ENCODE results near the gene PNMA6E. TPM values are rescaled to one million over a fixed set of nuclear protein-coding genes. Genes with fewer than 3 reads are reported as not detected.
"Not testable (repeated sequence)": the region's sequence is repeated elsewhere in the genome, so short reads cannot be mapped to it uniquely, and the experiment has no call there.

The PNMA6E gene
- total RNA-seq, 4 donors from 2014 or later, result not detected

DNA sequence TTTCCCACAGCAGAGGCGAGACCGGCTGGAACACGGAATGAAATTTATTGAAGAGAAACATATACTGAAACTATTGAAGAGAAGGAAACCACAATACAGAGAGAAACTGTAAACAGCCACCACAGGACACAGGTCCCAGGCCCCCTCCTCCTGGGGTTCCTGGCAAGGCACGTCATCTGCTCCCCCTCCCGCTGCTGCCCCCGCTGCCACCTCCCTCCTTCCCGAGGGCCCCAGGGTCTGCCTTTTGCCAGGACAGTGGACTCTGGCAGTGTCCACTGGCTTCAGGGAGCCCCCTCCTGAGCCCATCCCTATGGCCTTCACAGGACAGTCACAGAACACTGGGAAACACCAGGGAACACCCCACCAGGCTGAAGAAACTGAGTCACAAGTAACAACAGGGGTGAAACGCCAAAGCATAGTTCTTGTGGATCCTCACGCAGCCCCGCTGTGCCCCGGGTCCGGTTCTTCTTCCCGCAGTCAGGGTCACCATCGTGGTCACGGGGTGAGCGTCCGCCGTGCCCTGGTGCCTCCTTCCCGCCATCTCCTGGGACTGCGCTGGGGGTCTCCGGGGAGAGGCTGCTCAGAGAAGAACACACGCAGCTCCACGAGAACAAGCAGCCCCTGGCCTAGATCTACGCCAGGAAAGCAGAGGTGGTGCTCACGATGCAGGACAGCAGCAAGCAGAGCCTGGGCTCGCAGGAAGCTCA, 5.4 kb downstream of the PNMA6E start:
- no peak for ATAC-seq
- intact Hi-C loops (cut with DNase I; ENCODE audit: low total_unique reads), result no loop called here

DNA sequence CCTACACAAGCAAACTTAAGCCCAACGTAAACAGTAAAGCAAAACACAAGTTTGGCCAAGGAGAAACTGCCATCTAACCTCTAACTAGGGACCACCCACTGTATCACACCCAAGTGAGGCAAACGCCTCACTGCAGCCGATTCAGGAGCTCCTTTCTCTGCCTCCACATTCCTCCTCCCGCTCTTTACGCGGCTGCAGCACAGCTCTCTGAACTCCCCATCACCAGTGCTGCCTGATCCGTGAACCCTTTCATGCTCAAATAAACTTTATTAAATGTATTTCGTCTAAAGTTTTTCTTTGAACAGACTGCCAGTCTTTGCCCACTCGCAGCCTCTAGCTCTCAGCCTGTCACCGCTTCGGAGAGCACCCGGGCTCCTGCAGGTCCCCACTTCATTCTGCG, 6.5 kb downstream of the PNMA6E start:
- Histone ChIP-seq H3K27ac (no peak overlapping the region), H3K36me3 (no peaks in the 10 kb centered on the region), H3K27me3 (no peaks in the 10 kb centered on the region), H3K4me1 (no peaks in the 10 kb centered on the region), H3K4me3 (no peak overlapping the region), H3K9me3 (no peaks in the 10 kb centered on the region)
- DNase-seq, result no peak
- TF ChIP-seq, protein P1, sequence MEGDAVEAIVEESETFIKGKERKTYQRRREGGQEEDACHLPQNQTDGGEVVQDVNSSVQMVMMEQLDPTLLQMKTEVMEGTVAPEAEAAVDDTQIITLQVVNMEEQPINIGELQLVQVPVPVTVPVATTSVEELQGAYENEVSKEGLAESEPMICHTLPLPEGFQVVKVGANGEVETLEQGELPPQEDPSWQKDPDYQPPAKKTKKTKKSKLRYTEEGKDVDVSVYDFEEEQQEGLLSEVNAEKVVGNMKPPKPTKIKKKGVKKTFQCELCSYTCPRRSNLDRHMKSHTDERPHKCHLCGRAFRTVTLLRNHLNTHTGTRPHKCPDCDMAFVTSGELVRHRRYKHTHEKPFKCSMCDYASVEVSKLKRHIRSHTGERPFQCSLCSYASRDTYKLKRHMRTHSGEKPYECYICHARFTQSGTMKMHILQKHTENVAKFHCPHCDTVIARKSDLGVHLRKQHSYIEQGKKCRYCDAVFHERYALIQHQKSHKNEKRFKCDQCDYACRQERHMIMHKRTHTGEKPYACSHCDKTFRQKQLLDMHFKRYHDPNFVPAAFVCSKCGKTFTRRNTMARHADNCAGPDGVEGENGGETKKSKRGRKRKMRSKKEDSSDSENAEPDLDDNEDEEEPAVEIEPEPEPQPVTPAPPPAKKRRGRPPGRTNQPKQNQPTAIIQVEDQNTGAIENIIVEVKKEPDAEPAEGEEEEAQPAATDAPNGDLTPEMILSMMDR (IDR thresholded peaks at IDR 0.05 in 4 of 5, conservative IDR thresholded peaks at IDR 0.05 in 1 of 5), result no peak
- TF ChIP-seq POLR2A (IDR thresholded peaks at IDR 0.05), result no peak
- ATAC-seq, result no peak
- intact Hi-C loops (cut with DNase I; ENCODE audit: low total_unique reads) (no loop called here), in situ Hi-C loops (cut with MboI; ENCODE audit: low sequenced_read_pairs in 4 of 4) (no loop called here)

More for the DNA sequence above, 5.4 kb downstream of the PNMA6E start:
- Histone ChIP-seq H3K27ac (no peak overlapping the region), H3K4me3 (no peak overlapping the region), H3K9me3 (no peaks in the 10 kb centered on the region), H3K4me1 (no peaks in the 10 kb centered on the region), H3K36me3 (no peaks in the 10 kb centered on the region), H3K27me3 (no peaks in the 10 kb centered on the region)
- in situ Hi-C loops (cut with MboI; ENCODE audit: low sequenced_read_pairs in 4 of 4), result no loop called here
- no peak for TF ChIP-seq POLR2A (IDR thresholded peaks at IDR 0.05)
- TF ChIP-seq, protein P1 (IDR thresholded peaks at IDR 0.05 in 4 of 5, conservative IDR thresholded peaks at IDR 0.05 in 1 of 5), result no peak
- DNase-seq, result no peak

DNA sequence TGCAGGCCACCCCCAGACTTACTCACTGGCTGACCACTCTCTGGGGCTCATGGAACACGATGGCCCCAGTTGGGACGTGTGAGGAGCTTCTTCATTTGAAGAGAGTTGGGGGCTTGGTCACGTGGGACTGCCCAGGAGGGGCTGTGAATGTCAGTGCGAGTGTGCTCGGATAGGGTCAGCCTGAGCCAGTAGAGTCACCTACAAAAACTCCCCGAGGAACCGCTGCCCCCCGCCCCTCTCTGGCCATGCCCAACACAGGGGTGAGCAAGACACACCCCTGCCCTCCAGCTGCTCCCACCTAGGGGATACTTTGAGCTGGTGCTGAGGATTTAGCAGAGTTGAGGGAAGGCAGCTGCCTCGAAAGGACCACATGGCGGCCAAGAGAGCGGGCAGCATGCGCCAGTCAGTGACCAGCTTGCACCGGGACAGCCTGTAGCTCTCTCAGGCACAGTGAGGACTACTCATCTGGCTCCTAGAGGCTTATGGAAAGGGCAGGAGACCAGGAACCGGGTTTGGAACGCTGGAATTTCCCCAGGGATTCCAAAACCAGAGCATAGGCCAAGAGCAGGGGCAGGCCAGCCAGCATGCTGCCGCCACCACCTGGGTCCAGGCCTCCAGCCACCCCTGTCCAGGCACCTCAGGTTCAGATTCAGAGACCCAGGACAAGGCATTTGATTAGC, 8.4 kb downstream of the PNMA6E start:
- Histone ChIP-seq H3K9me3 (no peaks in the 10 kb centered on the region), H3K4me3 (no peak overlapping the region), H3K4me1 (no peaks in the 10 kb centered on the region), H3K27ac (no peak overlapping the region), H3K36me3 (no peaks in the 10 kb centered on the region), H3K27me3 (no peaks in the 10 kb centered on the region)
- intact Hi-C loops (cut with DNase I; ENCODE audit: low total_unique reads) (no loop called here), in situ Hi-C loops (cut with MboI; ENCODE audit: low sequenced_read_pairs in 4 of 4) (no loop called here)
- ATAC-seq, result no peak
- TF ChIP-seq, protein P1 (IDR thresholded peaks at IDR 0.05 in 4 of 5, conservative IDR thresholded peaks at IDR 0.05 in 1 of 5), result no peak
- TF ChIP-seq POLR2A (IDR thresholded peaks at IDR 0.05), result no peak
- no peak for DNase-seq

DNA sequence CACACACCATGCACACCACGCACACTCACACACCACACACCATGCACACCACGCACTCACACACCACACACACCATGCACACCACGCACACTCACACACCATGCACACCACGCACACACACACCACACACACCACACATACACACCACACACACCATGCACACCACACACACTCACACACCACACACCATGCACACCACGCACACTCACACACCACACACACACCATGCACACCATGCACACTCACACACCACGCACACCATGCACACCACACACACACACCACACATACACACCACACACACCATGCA, 11.7 kb downstream of the PNMA6E start:
- intact Hi-C loops (cut with DNase I; ENCODE audit: low total_unique reads); H3K27ac ChIP-seq; ATAC-seq; H3K9me3 ChIP-seq; H3K4me1 ChIP-seq; in situ Hi-C loops (cut with MboI; ENCODE audit: low sequenced_read_pairs in 4 of 4); H3K27me3 ChIP-seq; DNase-seq; H3K36me3 ChIP-seq; H3K4me3 ChIP-seq: not testable (repeated sequence)

DNA sequence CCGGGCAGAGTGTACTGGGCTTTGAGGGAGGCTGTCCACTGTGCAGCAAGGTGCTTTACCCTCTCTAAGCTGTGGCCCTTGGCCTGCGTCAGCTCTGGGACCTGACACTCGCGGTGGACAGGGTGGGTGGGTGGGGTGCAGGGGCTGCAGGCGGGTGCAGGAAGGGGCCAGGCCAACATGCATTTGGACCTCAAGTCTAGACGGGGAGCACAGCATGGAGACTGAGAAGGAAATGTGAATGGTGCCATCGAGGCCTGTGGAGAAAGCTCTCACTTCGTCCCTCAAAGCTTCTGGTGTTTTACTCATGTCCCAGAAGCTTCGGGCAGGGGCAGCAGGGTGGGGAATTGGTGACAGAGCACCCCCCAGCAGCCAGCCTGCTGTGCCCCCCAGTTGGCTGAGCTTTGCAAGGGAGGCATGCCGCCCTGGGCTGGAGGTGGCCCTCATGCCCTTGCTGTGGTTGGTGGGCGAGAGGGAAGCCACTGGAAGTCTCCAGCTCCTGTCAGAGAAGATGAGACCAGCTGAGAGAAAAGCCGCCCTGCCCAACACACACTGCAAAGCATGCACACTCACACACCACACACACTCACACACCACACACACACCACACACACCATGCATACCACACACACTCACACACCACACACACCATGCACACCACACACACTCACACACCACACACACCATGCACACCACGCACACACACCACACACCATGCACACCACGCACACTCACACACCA, 12.3 kb downstream of the PNMA6E start:
- DNase-seq (no peak), ATAC-seq (no peak)
- Histone ChIP-seq H3K4me1 (no peaks in the 10 kb centered on the region), H3K36me3 (no peaks in the 10 kb centered on the region), H3K4me3 (no peak overlapping the region), H3K27me3 (no peaks in the 10 kb centered on the region), H3K9me3 (no peaks in the 10 kb centered on the region), H3K27ac (no peak overlapping the region)
- no peak for TF ChIP-seq POLR2A (IDR thresholded peaks at IDR 0.05)
- TF ChIP-seq, protein P1 (IDR thresholded peaks at IDR 0.05 in 4 of 5, conservative IDR thresholded peaks at IDR 0.05 in 1 of 5), result no peak
- in situ Hi-C loops (cut with MboI; ENCODE audit: low sequenced_read_pairs in 4 of 4) (no loop called here), intact Hi-C loops (cut with DNase I; ENCODE audit: low total_unique reads) (no loop called here)
